Neural progenitor cell (in vitro differentiated cells): ENCODE measurements around the gene CFAP58. TPM values are rescaled to one million over a fixed set of nuclear protein-coding genes. Genes with fewer than 3 reads are reported as not detected.

Experiments
- DNase-seq: peaks from one replicate; pipeline ENCODE4 v3.0.0-alpha.2; 2016; ENCODE audit warnings: low spot score
- H2AFZ ChIP-seq: fragments of 200-600 bp; sonication (generic); replicated peaks from 2 replicates; pipeline ENCODE4 v1.6.1; 2016; ENCODE audit warnings: antibody characterized with exemption
- H3F3A ChIP-seq: fragments of 200-600 bp; sonication (generic); 2 replicates; pipeline ENCODE4 v1.6.1; 2016; ENCODE audit warnings: antibody characterized with exemption, low read depth
- H3K27ac ChIP-seq: fragments of 200-600 bp; sonication (generic); 2 replicates; pipeline ENCODE4 v1.5.1; 2016; ENCODE audit warnings: mild to moderate bottlenecking
- H3K27me3 ChIP-seq: fragments of 200-600 bp; sonication (generic); 2 replicates; pipeline ENCODE4 v1.6.1; 2016; ENCODE audit warnings: mild to moderate bottlenecking, moderate library complexity
- H3K36me3 ChIP-seq: fragments of 200-600 bp; sonication (generic); 2 replicates; pipeline ENCODE4 v1.5.1; 2016
- H3K4me1 ChIP-seq: fragments of 200-600 bp; sonication (generic); 2 replicates; pipeline ENCODE4 v1.6.1; 2016; ENCODE audit warnings: mixed run types
- H3K4me2 ChIP-seq: fragments of 200-600 bp; sonication (generic); 2 replicates; pipeline ENCODE4 v1.6.1; 2016
- H3K4me3 ChIP-seq: fragments of 200-600 bp; sonication (generic); 2 replicates; pipeline ENCODE4 v1.5.1; 2016
- H3K79me2 ChIP-seq: fragments of 200-600 bp; sonication (generic); 2 replicates; pipeline ENCODE4 v1.6.1; 2016; ENCODE audit warnings: low read depth
- H3K9ac ChIP-seq: fragments of 200-600 bp; sonication (generic); 2 replicates; pipeline ENCODE4 v1.6.1; 2016
- H3K9me3 ChIP-seq: fragments of 200-600 bp; sonication (generic); 2 replicates; pipeline ENCODE4 v1.5.1; 2016; ENCODE audit warnings: low read depth
- H4K20me1 ChIP-seq: fragments of 200-600 bp; sonication (generic); 2 replicates; pipeline ENCODE4 v1.6.1; 2016; ENCODE audit warnings: low read depth
- H3K27ac Mint-ChIP-seq: 3 replicates; pipeline ENCODE4 v1.8.0; 2021; ENCODE audit warnings: mixed read lengths
- H3K27me3 Mint-ChIP-seq: 2 replicates; pipeline ENCODE4 v1.8.0; 2022; ENCODE audit warnings: low read depth, mild to moderate bottlenecking, inconsistent platforms, moderate library complexity, mixed read lengths; ENCODE audit not compliant: insufficient read depth
- H3K36me3 Mint-ChIP-seq: 3 replicates; pipeline ENCODE4 v1.8.0; 2021; ENCODE audit warnings: mixed read lengths
- H3K4me1 Mint-ChIP-seq: 3 replicates; pipeline ENCODE4 v1.8.0; 2021; ENCODE audit warnings: mixed read lengths
- H3K4me3 Mint-ChIP-seq: 3 replicates; pipeline ENCODE4 v1.8.0; 2021; ENCODE audit warnings: mild to moderate bottlenecking, moderate library complexity, mixed read lengths
- H3K9me3 Mint-ChIP-seq: 3 replicates; pipeline ENCODE4 v1.8.0; 2020; ENCODE audit warnings: mixed read lengths
- CTCF ChIP-seq: fragments of 200-600 bp; sonication (generic); IDR thresholded peaks from 2 replicates; pipeline ENCODE4 v1.5.1; 2017; ENCODE audit warnings: antibody characterized with exemption, mild to moderate bottlenecking
- EZH2 ChIP-seq: fragments of 200-600 bp; sonication (generic); IDR thresholded peaks from 2 replicates; pipeline ENCODE4 v1.6.1; 2017; ENCODE audit warnings: antibody characterized with exemption, mild to moderate bottlenecking, moderate library complexity
- EZH2phosphoT487 ChIP-seq: fragments of 200-600 bp; sonication (generic); IDR thresholded peaks from 2 replicates; pipeline ENCODE4 v1.6.1; 2017; ENCODE audit warnings: antibody characterized with exemption
- total RNA-seq: library from RNA; depleted of rRNA; stranded (reverse); fragments of >200 nt; gene quantifications from 2 replicates; pipeline ENCODE4 v1.2.3, GENCODE V29; 2015; ENCODE audit warnings: low replicate concordance

The CFAP58 gene
- total RNA-seq, 1 donor from 2014 or later = 1.7 TPM

GRCh38 chr10:104325436-104326435 is 27.9 kb upstream of the CFAP58 start:
- Histone ChIP-seq H3K4me2 (peak overlapping the region; percentile 87), H3K27me3 (peaks cover 41% of the 10 kb centered on the region), H3K9ac (no peak overlapping the region), H3F3A (peaks cover 29% of the 10 kb centered on the region), H3K79me2 (peaks cover 55% of the 10 kb centered on the region), H2AFZ (no peak overlapping the region), H3K27ac (no peak overlapping the region), H3K4me3 (no peak overlapping the region), H3K4me1 (peaks cover 48% of the 10 kb centered on the region), H4K20me1 (peaks cover 94% of the 10 kb centered on the region), H3K36me3 (no peaks in the 10 kb centered on the region), H3K9me3 (no peaks in the 10 kb centered on the region)
- Mint-ChIP-seq H3K27ac (peak overlapping the region; percentile 67), H3K4me3 (peak overlapping the region; percentile 49), H3K27me3 (peaks cover 21% of the 10 kb centered on the region), H3K9me3 (no peaks in the 10 kb centered on the region), H3K4me1 (peaks cover 70% of the 10 kb centered on the region), H3K36me3 (peaks cover 10% of the 10 kb centered on the region)
- no peak for TF ChIP-seq CTCF
- no peak for TF ChIP-seq EZH2phosphoT487
- no peak for TF ChIP-seq EZH2
- no peak for DNase-seq

DNA sequence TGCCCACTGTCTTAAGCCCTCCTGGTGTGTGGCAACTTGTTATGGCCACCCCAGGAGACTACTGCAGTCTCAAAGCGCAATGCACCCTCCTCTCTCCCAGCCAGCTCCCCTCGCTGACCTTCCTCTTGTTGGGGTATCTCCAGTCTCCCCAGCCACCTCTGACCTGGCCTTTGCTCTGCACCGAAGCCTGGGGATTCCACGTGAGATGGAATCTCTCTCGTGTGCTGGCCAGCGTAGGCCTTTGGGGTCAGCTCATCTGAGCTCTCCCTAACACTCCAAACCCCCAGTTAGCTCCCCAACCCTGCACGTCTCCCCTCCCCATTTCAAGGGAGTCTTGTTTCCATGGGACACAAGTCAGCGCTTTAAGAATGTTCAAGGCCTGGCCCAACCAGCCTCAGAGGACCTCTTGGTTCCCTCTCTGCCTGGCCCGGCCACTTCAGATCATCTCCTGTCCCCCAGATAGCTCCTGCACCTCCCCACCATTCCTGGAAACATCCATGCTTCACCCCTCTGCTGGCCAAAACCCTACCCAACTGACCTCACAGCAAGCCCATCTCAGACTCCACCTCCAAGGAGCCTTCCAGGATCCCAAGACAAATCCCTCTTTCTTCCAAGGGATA is 26.5 kb upstream of the CFAP58 start:
- H4K20me1 ChIP-seq = peaks cover 99% of the 10 kb centered on the region
- no peak overlapping the region for H3K4me3 ChIP-seq
- H3K79me2 ChIP-seq = peaks cover 63% of the 10 kb centered on the region
- H3K27ac ChIP-seq = no peak overlapping the region
- H3K36me3 ChIP-seq = no peaks in the 10 kb centered on the region
- Mint-ChIP-seq H3K27ac (peak overlapping the region; percentile 88), H3K36me3 (peaks cover 10% of the 10 kb centered on the region), H3K9me3 (no peaks in the 10 kb centered on the region), H3K27me3 (peaks cover 21% of the 10 kb centered on the region), H3K4me3 (peak overlapping the region; percentile 84), H3K4me1 (peaks cover 76% of the 10 kb centered on the region)
- TF ChIP-seq EZH2phosphoT487 = no peak
- no peak for TF ChIP-seq CTCF
- no peak for TF ChIP-seq EZH2
- no peak overlapping the region for H3K9ac ChIP-seq
- no peaks in the 10 kb centered on the region for H3K9me3 ChIP-seq
- H3K4me2 ChIP-seq = peak overlapping the region; percentile 87
- H3K27me3 ChIP-seq = peaks cover 54% of the 10 kb centered on the region
- peaks cover 62% of the 10 kb centered on the region for H3K4me1 ChIP-seq
- no peak overlapping the region for H2AFZ ChIP-seq
- no peak for DNase-seq
- peaks cover 36% of the 10 kb centered on the region for H3F3A ChIP-seq

DNA sequence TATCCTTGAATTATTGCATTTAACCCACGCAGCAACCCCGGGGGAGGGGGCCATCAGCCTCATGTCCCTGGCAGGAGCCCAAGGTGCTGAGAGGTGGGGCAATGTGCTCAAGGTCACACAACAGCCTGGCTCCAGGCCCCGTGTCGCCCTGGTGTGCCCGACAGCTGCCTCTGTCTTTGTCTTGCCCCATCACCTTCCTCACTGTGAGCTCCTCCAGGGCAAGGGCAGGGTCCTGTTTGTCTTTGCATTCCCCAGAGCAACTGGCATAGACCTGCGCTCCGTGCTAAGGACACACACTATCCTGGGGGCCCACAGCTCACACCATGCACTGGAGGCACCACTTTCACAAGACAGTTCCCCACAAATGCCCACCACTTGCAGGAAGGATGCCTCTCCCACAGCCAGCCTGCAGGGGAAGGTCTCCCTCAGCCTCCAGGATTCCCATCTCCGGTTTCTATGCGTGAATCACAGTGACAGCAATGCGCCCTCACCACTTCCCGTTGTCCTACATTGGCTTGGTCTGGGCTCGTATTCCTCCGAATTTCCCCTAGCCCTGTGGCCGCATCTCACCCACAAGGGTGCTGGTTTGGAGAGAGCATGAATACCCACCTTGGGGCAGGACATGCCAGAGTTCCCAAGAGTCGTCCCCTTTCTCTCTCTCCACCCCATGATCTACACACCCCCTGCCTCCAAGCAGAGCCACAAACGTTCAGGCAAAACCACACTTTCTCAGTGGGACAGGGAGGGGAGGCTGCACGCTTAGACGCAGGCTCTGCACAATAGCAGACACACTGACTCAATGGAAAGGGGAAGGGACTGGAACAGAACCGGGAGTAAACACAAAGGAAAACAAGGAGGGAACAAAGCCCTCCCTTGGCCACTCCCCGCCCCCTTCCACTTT is 25.6 kb upstream of the CFAP58 start:
- Histone ChIP-seq H3K4me1 (peaks cover 64% of the 10 kb centered on the region), H3F3A (peaks cover 44% of the 10 kb centered on the region), H3K4me2 (peak overlapping the region; percentile 87), H3K27me3 (peaks cover 54% of the 10 kb centered on the region), H4K20me1 (peaks cover 99% of the 10 kb centered on the region), H2AFZ (no peak overlapping the region), H3K9ac (no peak overlapping the region), H3K9me3 (no peaks in the 10 kb centered on the region), H3K4me3 (peak overlapping the region; percentile 40), H3K36me3 (no peaks in the 10 kb centered on the region), H3K27ac (peak overlapping the region; percentile 80), H3K79me2 (peaks cover 62% of the 10 kb centered on the region)
- Mint-ChIP-seq H3K4me3 (peak overlapping the region; percentile 84), H3K36me3 (peaks cover 10% of the 10 kb centered on the region), H3K27ac (peak overlapping the region; percentile 96), H3K9me3 (no peaks in the 10 kb centered on the region), H3K27me3 (peaks cover 21% of the 10 kb centered on the region), H3K4me1 (peaks cover 82% of the 10 kb centered on the region)
- TF ChIP-seq CTCF (no peak), EZH2phosphoT487 (peak; percentile 76)
- DNase-seq = peak; percentile 91
